22Rv1 (cell line): ENCODE data around the gene ZNF423.

Source experiments
- CTCF ChIP-seq: fragments of 450-650 bp; IDR thresholded peaks from 2 replicates; pipeline ENCODE4 v1.5.1; 2017; ENCODE audit warnings: mild to moderate bottlenecking
- ZFX ChIP-seq: fragments of 450-650 bp; IDR thresholded peaks from 2 replicates; pipeline ENCODE4 v1.6.1; 2017; ENCODE audit warnings: antibody characterized with exemption, borderline replicate concordance

DNA sequence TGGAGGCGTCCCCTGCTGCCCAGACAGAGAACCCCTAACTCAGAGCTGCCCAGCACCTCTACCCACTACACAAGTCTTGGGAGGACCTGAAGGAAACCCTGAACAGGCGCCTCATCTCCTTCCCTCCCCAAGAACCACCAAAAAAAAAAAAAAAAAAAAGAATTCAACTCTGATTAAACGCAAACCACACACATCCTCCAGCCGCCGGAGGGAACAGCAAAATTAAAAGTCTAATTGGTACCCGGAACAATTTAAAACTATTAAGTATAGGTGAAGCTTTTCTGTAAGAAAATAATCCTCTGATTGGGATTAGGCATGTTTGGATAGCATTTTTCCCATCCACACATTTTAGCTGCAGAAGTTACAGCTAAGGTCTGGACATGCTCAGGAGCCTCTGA lies 202.7 kb downstream of the ZNF423 start:
- TF ChIP-seq CTCF = no peak
- TF ChIP-seq ZFX = no peak
